HG02623 (cell line): ENCODE results near the gene TLE5.
"Not testable (repeated sequence)": the region's sequence is repeated elsewhere in the genome, so short reads cannot be mapped to it uniquely, and the experiment has no call there.

Experiments
- ATAC-seq: cut with Tn5 transposase; IDR thresholded peaks from one replicate; pipeline ENCODE4 v1.9.1; 2021; ENCODE audit warnings: moderate library complexity; ENCODE audit not compliant: unreplicated experiment

Gene TLE5

DNA sequence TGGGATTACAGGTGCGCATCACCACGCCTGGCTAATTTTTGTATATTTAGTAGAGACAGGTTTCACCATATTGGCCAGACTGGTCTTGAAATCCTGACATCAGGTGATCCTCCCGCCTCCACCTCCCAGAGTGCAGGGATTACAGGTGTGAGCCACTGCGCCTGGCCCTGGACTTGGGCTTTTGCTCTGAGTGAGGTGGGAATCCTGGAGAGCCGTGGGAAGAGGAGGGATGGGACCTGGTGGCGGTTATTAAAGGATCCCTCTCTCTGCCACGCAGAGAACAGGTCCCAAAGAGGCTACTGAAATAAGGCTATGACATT is 1.7 kb upstream of the TLE5 start:
- ATAC-seq: no peak

GRCh38 chr19:3061182-3062161 is 823 bp downstream of the TLE5 start:
- ATAC-seq: no peak

GRCh38 chr19:3060857-3061181 is 1.5 kb downstream of the TLE5 start:
- ATAC-seq: no peak

DNA sequence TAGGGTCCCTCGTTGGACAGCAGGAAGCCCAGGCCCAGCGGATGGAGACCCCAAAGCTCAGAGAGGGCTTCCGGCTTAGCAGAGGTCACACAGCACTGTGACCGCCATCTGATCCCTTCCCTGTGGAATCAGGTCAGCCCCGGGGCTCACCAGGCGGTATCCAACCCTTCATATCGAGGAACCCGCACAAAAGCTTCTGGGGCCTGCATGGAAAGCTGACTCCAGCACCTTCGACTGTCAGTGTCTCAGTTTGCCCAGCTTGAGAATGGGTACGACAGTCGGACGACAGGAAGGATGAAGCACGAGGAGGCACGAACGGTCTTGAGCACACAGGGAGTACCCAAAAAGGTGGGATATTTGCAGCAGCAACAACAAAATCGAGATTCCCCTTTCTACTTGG is 2.6 kb downstream of the TLE5 start:
- ATAC-seq: no peak

GRCh38 chr19:3058821-3059314 is 3.4 kb downstream of the TLE5 start:
- no peak for ATAC-seq

DNA sequence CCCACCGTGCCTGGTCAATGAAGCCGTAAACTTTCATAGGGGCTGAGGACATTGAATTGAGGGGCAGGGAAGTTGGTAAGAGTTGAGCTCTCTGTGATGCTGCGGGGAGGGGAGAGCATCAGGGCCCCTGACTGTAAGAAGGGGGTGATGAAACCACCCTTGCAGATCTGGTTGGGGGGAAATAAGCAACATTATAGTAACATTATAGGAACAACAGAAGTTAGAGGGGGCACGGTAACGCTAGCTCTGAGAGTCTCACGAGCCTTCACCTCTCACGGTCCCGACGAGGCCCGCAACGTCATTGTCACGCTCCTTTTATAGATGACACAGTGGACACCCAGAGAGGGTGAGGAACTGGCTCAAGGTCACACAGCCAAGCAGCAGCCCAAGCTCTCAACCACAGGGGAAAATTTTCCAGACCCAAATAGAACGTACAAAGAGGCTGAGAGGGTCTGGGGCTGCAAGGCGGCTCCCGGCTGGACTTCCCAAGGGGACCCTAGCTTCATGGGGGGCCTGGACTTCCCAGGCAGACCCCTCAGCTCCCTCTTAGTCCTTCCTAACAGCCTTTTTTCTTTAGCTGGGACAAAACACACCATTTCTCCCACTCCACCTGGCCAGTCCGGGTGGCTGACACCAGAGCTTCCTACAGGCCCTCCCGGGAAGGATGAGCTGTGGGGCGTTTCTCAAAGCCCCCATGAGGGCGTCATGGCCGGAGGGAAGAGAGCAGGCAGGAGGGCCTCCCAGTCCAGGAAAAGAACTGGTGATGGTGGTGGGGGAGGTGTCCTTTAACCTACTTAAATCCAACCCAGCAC is 4.1 kb downstream of the TLE5 start:
- ATAC-seq: no peak

GRCh38 chr19:3057275-3057714 is 5.0 kb downstream of the TLE5 start:
- no peak for ATAC-seq

GRCh38 chr19:3056417-3057088 is 5.7 kb downstream of the TLE5 start:
- no peak for ATAC-seq

GRCh38 chr19:3055741-3056416 is 6.4 kb downstream of the TLE5 start:
- ATAC-seq: no peak

DNA sequence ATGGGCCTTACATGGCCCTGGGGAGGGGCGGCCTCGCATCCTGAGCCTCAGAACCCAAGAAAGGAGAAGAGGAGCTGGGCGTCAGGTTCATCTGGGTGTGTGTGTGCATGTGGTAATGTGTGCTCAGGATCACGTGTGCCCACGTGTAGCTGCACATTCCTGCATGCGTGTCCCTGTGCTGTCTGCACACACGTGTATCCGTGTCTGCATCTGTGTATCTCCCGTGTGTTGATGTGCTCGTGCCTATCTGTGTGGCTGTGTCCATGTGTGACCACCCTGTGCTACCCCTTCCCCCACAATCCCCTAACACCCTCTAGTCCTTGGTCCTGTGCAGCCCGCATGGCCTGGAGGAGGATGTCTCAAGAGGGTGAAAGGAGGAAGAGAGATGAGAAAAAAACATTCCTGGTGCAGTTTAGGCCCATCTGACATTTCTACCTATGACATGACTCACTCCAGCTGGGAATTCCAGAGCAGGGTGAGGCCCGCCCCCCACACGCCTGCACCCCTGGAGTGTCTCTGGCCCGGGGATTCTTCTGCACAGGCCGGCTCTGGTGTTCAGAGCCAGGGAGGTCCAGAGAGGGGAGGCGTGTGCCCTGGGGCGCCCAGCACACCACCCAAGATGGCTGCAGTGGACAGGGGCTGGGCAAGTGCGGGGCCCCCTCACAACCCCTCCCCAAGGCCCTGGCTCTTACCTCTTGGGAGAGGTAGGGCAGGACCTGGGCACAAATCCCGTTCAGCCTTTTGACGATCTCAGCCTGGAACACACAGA is 7.1 kb downstream of the TLE5 start:
- ATAC-seq: no peak

DNA sequence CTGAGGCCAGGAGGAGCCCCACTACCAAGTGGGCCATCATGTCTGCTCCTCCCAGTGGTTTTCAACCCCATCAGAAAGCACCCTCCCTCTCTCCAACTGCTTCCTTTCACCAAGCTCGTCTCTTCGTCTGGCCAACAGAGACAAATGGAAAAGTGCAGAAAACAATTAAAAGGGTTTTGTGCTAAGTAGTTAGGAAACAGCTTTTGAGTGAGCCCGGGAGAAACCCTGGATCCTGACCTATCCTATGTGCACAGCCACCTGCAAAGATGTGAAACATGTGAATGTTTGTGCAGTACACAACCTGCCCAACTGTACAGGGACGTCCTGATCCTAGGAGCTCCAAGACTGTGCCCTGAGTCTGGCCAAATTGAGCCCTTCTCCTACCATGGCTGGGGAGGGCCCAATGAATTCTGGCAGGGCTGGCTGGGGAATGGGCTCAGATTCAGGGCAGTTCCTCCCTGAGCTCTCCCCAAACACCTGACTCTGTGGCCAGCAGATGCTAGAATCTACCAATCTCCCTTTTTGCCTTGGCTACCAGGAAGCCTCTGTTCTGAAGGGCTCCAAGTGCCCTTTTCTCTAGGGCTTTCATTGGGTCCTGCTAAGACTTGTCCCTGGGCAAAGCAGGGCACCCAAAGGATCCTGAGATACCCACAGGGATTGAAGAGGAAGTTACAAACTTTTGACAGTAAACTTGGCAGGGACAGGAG is 7.9 kb downstream of the TLE5 start:
- no peak for ATAC-seq

DNA sequence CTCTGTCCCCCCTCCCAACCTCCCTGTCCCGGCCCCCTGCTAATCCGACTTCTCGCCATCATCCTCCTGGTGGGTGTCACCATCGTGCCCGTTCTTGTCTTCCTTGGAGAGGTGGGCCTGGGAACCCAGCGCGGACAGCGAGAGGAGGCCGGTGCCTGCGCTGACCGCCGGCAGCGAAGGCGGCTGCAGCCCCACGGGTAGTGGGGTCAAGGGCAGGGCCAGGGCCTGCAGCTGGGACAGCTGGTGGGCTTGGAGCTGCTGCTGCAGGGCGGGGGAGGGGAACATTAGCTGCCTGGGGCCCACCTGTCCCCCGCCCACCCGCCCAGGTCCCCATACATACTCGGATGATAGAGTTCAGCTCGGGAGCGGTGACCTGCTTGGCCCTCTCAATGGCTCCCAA is 8.5 kb downstream of the TLE5 start:
- ATAC-seq: no peak

DNA sequence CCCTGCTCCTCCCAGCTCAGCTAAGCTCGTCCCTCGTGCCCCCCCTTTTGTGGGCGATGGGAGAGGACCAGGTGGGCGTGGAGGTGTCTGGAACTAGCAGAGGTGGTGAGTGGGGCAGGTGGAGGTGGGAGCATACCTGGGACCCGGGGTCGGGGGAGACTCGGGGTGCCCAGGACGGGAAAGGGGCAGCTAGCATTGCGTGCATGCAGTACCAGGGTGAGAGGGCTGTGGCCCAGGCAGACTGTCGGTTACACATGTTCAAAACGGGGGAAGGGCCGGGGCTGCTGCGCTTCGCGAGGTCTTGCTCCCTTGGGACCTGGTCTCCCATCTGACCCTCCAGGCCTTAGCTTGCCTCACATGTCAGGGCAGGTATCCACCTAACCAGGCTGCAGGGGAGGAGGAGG is 9.1 kb downstream of the TLE5 start:
- no peak for ATAC-seq

- ATAC-seq: not testable (repeated sequence)
These were observed 12.3 kb downstream of the TLE5 start for GRCh38 chr19:3050016-3050415.

GRCh38 chr19:3049089-3049488 is 13.2 kb downstream of the TLE5 start:
- ATAC-seq: no peak

DNA sequence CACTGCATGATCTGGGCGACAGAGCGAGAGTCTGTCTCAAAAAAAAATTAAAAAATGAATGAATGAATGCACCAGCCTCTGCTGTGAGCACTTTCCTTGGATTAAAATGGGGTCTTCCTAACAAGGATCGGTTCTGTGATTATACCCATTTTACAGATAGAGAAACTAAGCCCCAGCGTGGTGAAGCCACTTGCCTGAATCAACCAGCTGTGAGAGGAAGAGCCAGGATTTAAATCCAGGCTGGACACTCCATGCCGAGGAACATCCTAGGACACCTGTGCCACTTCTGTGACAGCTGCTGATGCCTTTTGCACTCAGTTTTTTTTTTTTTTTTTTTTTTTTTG is 14.1 kb downstream of the TLE5 start:
- ATAC-seq: no peak

GRCh38 chr19:3047496-3048189 is 14.7 kb downstream of the TLE5 start:
- ATAC-seq: no peak

DNA sequence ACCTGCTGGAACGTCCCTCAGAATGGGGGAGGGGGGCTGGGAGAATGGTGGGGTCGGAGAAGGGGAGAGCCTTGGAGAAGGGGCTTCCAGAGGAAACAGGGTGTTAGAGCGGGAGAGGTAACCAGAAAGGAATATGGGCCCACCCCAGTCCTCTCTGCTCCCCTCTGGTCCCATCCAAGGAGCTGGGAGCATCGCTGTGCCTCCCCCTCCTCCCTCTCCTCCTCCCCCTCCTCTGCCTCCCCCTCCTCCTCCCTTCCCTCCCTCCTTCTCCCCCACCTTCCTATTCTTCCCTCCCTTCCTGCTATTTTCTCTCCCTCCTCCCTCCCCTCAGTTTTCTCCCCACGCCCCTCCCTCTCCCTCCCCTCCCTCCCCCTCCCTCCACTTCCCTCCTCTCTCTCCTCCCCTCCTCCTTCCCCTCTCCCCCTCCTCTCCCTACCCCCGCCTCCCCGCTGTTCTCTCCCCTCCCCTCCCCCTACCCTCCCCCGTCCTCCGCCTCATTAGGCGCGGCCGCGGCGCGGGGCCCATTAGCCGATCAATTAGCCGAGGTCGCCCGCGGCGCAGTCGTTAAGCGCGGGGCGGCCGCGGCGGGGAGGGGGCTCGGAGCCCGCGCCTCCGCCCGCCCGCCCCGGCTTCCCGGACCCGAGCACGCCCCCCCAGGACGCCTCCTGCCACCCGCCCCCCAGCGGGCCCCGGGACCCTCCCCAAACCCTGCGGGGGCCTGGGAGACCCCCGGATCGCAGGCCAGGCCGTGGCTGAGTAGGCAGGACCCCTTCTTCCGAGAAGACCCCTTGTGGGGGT is 15.4 kb downstream of the TLE5 start:
- ATAC-seq: no peak
